Liver (tissue), 9 donors: ENCODE results near the gene APP. TPM values are rescaled to one million over a fixed set of nuclear protein-coding genes. Genes with fewer than 3 reads are reported as not detected.

Experiments
- DNase-seq: peaks from one replicate; pipeline ENCODE4 v3.0.0-alpha.2; 2017; ENCODE audit warnings: low spot score
- H3K27ac ChIP-seq, 2 donors: one replicate each; pipeline ENCODE4 v1.7.0; 2013; ENCODE audit warnings: inconsistent platforms in 2 of 2, low read length in 2 of 2, control low read depth in 1 of 2, low read depth in 1 of 2, mild to moderate bottlenecking in 1 of 2
- H3K27me3 ChIP-seq, 4 donors: one replicate each; pipeline versions ENCODE4 v1.6.1 to v1.7.0; 2013; ENCODE audit warnings: low read length in 3 of 4, inconsistent platforms in 1 of 4, mild to moderate bottlenecking in 1 of 4, moderate library complexity in 1 of 4; ENCODE audit not compliant: control insufficient read depth in 4 of 4, insufficient read depth in 4 of 4
- H3K36me3 ChIP-seq, 4 donors: one replicate each; pipeline versions ENCODE4 v1.6.1 to v1.7.0; 2013; ENCODE audit warnings: low read length in 3 of 4, mild to moderate bottlenecking in 3 of 4, low read depth in 1 of 4, moderate library complexity in 1 of 4; ENCODE audit not compliant: control insufficient read depth in 4 of 4, insufficient read depth in 3 of 4
- H3K4me1 ChIP-seq, 4 donors: one replicate each; pipeline versions ENCODE4 v1.6.1 to v1.7.0; 2013; ENCODE audit warnings: low read length in 3 of 4, mild to moderate bottlenecking in 3 of 4, moderate library complexity in 1 of 4; ENCODE audit not compliant: control insufficient read depth in 4 of 4, insufficient read depth in 4 of 4
- H3K4me3 ChIP-seq, 3 donors: one replicate each; pipeline versions ENCODE4 v1.6.1 to v1.7.0; 2013; ENCODE audit warnings: low read length in 3 of 3, control low read depth in 1 of 3, low read depth in 1 of 3, mild to moderate bottlenecking in 1 of 3
- H3K9ac ChIP-seq, 2 donors: one replicate each; pipeline ENCODE4 v1.7.0; 2013; ENCODE audit warnings: low read length in 2 of 2, mild to moderate bottlenecking in 2 of 2, moderate library complexity in 2 of 2, control low read depth in 1 of 2, low read depth in 1 of 2
- H3K9me3 ChIP-seq, 4 donors: one replicate each; pipeline versions ENCODE4 v1.6.1 to v1.7.0; 2013; ENCODE audit warnings: low read length in 3 of 4; ENCODE audit not compliant: control insufficient read depth in 4 of 4
- ATF3 ChIP-seq: IDR thresholded peaks from 2 replicates; pipeline ENCODE4 v1.6.1; 2016; ENCODE audit warnings: antibody characterized with exemption
- EGR1 ChIP-seq, 2 donors: IDR thresholded peaks; 2 replicates each; pipeline ENCODE4 v1.6.1; 2016 to 2018; ENCODE audit warnings: antibody characterized with exemption in 2 of 2, low read depth in 2 of 2
- FOXA1 ChIP-seq: IDR thresholded peaks from 2 replicates; pipeline ENCODE4 v1.6.1; 2016; ENCODE audit warnings: antibody characterized with exemption
- FOXA2 ChIP-seq: IDR thresholded peaks from 2 replicates; pipeline ENCODE4 v1.6.1; 2016; ENCODE audit warnings: antibody characterized with exemption
- HNF4A ChIP-seq, 2 donors: conservative IDR thresholded peaks; 2 replicates each; pipeline ENCODE4 v1.6.1; 2016; ENCODE audit warnings: antibody characterized with exemption in 2 of 2, mild to moderate bottlenecking in 2 of 2
- HNF4G ChIP-seq: IDR thresholded peaks from 2 replicates; pipeline ENCODE4 v1.6.1; 2016; ENCODE audit warnings: antibody characterized with exemption
- JUND ChIP-seq, 2 donors: IDR thresholded peaks; 2 replicates each; pipeline ENCODE4 v1.6.1; 2016; ENCODE audit warnings: antibody characterized with exemption in 2 of 2
- NR2F2 ChIP-seq: IDR thresholded peaks from 2 replicates; pipeline ENCODE4 v1.6.1; 2016; ENCODE audit warnings: antibody characterized with exemption
- SP1 ChIP-seq: IDR thresholded peaks from 2 replicates; pipeline ENCODE4 v1.6.1; 2018; ENCODE audit warnings: antibody characterized with exemption, mild to moderate bottlenecking
- TAF1 ChIP-seq: conservative IDR thresholded peaks from 2 replicates; pipeline ENCODE4 v1.6.1; 2016; ENCODE audit warnings: antibody characterized with exemption, mild to moderate bottlenecking
- YY1 ChIP-seq: IDR thresholded peaks from 2 replicates; pipeline ENCODE4 v1.6.1; 2016; ENCODE audit warnings: antibody characterized with exemption, mild to moderate bottlenecking
- WGBS: extraction: QIAGEN DNeasy Blood & Tissue Kit; methylation state at CpG from one replicate; pipeline ENCODE4 v1.1.7; 2013; 5-methylcytosine and 5-hydroxymethylcytosine counted together
- polyA plus RNA-seq, 2 donors: library from polyadenylated mRNA; stranded (reverse) in 1 of 2; unstranded in 1 of 2; fragments of 200-250 nt in 1 of 2; fragments of >200 nt in 1 of 2; fragmentation: Nextera tagmentation in 1 of 2; extraction: Ambion mirVana in 1 of 2; gene quantifications; one replicate each; pipeline versions ENCODE4 v1.2.1 to v1.2.3, GENCODE V29; 2013 to 2015
- total RNA-seq, 2 donors: library from RNA; depleted of rRNA; stranded (reverse); fragments of >200 nt; gene quantifications; one replicate each; pipeline ENCODE4 v1.2.3, GENCODE V29; 2014
- TF ChIP-seq, protein P1 (sequence below): IDR thresholded peaks from 2 replicates; pipeline ENCODE4 v1.6.1; 2016; ENCODE audit warnings: antibody characterized with exemption
- TF ChIP-seq, protein P2 (sequence below): fragments of 150-350 bp; IDR thresholded peaks from 2 replicates; pipeline ENCODE4 v1.5.1; 2017; ENCODE audit warnings: improper control_type of control experiment, low read depth, low read length; ENCODE audit not compliant: missing input control
- donor health status: healthy.
- donor health status: healthy.
- donor health status: healthy.
- donor health status: healthy.
- donor health status: healthy.

Gene APP
- total and polyA plus RNA-seq, 4 donors, result 24.9 to 201 (median 111) TPM

- TF ChIP-seq, protein P1, sequence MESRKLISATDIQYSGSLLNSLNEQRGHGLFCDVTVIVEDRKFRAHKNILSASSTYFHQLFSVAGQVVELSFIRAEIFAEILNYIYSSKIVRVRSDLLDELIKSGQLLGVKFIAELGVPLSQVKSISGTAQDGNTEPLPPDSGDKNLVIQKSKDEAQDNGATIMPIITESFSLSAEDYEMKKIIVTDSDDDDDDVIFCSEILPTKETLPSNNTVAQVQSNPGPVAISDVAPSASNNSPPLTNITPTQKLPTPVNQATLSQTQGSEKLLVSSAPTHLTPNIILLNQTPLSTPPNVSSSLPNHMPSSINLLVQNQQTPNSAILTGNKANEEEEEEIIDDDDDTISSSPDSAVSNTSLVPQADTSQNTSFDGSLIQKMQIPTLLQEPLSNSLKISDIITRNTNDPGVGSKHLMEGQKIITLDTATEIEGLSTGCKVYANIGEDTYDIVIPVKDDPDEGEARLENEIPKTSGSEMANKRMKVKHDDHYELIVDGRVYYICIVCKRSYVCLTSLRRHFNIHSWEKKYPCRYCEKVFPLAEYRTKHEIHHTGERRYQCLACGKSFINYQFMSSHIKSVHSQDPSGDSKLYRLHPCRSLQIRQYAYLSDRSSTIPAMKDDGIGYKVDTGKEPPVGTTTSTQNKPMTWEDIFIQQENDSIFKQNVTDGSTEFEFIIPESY, result no peak
- TF ChIP-seq NR2F2, result no peak
- TF ChIP-seq, protein P2, sequence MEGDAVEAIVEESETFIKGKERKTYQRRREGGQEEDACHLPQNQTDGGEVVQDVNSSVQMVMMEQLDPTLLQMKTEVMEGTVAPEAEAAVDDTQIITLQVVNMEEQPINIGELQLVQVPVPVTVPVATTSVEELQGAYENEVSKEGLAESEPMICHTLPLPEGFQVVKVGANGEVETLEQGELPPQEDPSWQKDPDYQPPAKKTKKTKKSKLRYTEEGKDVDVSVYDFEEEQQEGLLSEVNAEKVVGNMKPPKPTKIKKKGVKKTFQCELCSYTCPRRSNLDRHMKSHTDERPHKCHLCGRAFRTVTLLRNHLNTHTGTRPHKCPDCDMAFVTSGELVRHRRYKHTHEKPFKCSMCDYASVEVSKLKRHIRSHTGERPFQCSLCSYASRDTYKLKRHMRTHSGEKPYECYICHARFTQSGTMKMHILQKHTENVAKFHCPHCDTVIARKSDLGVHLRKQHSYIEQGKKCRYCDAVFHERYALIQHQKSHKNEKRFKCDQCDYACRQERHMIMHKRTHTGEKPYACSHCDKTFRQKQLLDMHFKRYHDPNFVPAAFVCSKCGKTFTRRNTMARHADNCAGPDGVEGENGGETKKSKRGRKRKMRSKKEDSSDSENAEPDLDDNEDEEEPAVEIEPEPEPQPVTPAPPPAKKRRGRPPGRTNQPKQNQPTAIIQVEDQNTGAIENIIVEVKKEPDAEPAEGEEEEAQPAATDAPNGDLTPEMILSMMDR, result no peak
- TF ChIP-seq EGR1 (IDR thresholded peaks at IDR 0.05; ENCODE audit: low read depth in 2 of 2), result no peak
- TF ChIP-seq JUND (IDR thresholded peaks at IDR 0.05), result no peak
- TF ChIP-seq FOXA2, result no peak
These were observed 52.6 kb downstream of the APP start (continued) for GRCh38 chr21:26117972-26118367.

DNA sequence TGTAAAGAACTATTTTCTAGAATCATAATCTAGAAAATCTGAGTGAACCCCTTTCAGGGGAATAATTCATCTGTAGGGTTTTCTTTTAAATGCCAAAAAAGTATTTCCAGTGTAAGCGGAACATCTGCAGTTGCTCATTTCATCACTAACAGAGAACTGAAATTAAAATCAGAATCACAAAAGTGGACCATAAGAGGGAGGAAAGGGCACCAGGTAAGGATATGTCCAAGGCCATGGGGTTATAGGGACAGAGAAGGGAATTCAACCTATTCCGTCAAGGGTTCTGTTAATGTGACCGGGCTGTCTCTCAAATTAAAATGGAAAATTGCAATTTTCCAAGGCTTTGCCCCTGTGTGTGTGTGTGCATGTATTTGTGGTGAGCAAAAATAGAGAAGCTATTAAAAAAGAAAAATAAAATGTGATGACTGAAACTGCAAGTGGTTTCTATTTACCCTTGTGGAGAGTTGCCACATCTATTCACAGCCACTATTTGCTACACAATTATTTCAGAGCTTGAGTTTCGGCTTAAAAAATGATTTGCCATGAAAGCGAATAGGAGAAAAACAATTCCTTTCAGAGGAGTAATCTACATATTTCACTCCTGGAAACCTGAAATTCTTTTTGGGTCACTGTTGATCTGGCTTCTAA, 53.1 kb downstream of the APP start:
- WGBS, result 77% methylated on average over 5 of the region's 5 CpGs
- H3K9me3 ChIP-seq, result no peaks in the 10 kb centered on the region
- DNase-seq, result no peak
- no peaks in the 10 kb centered on the region for H3K36me3 ChIP-seq
- no peak overlapping the region for H3K9ac ChIP-seq
- H3K27me3 ChIP-seq, result no peaks in the 10 kb centered on the region
- H3K27ac ChIP-seq, result peak overlapping the region; percentile 39 to 65
- TF ChIP-seq EGR1 (IDR thresholded peaks at IDR 0.05; ENCODE audit: low read depth in 2 of 2) (no peak), YY1 (no peak), JUND (IDR thresholded peaks at IDR 0.05) (no peak), HNF4A (conservative IDR thresholded peaks at IDR 0.05) (no peak), FOXA2 (no peak), ATF3 (no peak), SP1 (no peak)
- peaks cover 2 to 8% (median 2%) of the 10 kb centered on the region in 4 donors for H3K4me1 ChIP-seq
- H3K4me3 ChIP-seq, result no peak overlapping the region

GRCh38 chr21:26116456-26117011, 54.0 kb downstream of the APP start:
- H3K9me3 ChIP-seq, result no peaks in the 10 kb centered on the region
- H3K27me3 ChIP-seq, result no peaks in the 10 kb centered on the region
- TF ChIP-seq JUND (IDR thresholded peaks at IDR 0.05) (no peak), FOXA1 (no peak), HNF4G (no peak), HNF4A (conservative IDR thresholded peaks at IDR 0.05) (no peak), ATF3 (no peak), TAF1 (no peak), FOXA2 (no peak), SP1 (no peak)
- H3K36me3 ChIP-seq, result peaks cover 0 to 2% (median 0%) of the 10 kb centered on the region in 4 donors
- no peak for DNase-seq
- no peak overlapping the region for H3K9ac ChIP-seq
- peaks cover 2 to 8% (median 2%) of the 10 kb centered on the region in 4 donors for H3K4me1 ChIP-seq
- 72% methylated on average over 5 of the region's 5 CpGs for WGBS
- H3K27ac ChIP-seq, result no peak overlapping the region
- no peak overlapping the region for H3K4me3 ChIP-seq
